Measurements from ENCODE around the gene FUCA1. TPM values are rescaled to one million over a fixed set of nuclear protein-coding genes. Genes with fewer than 3 reads are reported as not detected.
"Not testable (repeated sequence)": the region's sequence is repeated elsewhere in the genome, so short reads cannot be mapped to it uniquely, and the experiment has no call there.

Gene FUCA1
- total RNA-seq, 2 experiments from 2014 or later, result 4.6 to 4.8 TPM

DNA sequence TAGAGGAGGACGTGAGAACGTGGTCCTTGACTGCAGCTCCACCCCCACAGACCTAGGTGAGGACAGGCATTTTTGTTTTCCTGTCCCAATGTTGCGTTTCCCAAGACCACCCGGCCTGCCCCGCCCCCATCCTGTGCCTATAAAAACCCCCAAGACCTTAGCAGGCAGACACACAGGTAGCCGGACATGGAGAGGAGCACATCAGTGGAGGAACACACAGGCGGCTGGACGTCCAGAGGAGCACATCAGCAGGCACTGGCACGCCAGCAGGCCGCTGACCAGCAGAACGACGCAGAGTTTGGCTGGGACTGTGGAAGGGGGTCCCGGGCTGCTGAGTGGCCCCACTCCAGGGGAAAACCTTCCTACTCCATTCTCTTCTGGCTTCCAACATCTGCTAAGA, 30.2 kb downstream of the FUCA1 start:
- ATAC-seq, result no peak
- peaks cover 12% of the 10 kb centered on the region for H3K4me1 Mint-ChIP-seq (ENCODE audit: low read depth)
- H3K9me3 Mint-ChIP-seq, result no peaks in the 10 kb centered on the region
- CTCF ChIA-PET, result interaction anchor here (0.7 to 1.3 kb wide), 4 partner anchors 16 to 31 kb away, joined by 3 to 7 read pairs (median 3); no protein-coding TSS in a partner anchor
- H3K27me3 Mint-ChIP-seq, result peaks cover 3% of the 10 kb centered on the region
- DNase-seq, result peak; percentile 18
- peak overlapping the region; percentile 65 for H3K4me3 Mint-ChIP-seq
- no peaks in the 10 kb centered on the region for H3K36me3 Mint-ChIP-seq (ENCODE audit: low read depth)
- H3K27ac Mint-ChIP-seq, result no peak overlapping the region
- TF ChIP-seq, protein P1, sequence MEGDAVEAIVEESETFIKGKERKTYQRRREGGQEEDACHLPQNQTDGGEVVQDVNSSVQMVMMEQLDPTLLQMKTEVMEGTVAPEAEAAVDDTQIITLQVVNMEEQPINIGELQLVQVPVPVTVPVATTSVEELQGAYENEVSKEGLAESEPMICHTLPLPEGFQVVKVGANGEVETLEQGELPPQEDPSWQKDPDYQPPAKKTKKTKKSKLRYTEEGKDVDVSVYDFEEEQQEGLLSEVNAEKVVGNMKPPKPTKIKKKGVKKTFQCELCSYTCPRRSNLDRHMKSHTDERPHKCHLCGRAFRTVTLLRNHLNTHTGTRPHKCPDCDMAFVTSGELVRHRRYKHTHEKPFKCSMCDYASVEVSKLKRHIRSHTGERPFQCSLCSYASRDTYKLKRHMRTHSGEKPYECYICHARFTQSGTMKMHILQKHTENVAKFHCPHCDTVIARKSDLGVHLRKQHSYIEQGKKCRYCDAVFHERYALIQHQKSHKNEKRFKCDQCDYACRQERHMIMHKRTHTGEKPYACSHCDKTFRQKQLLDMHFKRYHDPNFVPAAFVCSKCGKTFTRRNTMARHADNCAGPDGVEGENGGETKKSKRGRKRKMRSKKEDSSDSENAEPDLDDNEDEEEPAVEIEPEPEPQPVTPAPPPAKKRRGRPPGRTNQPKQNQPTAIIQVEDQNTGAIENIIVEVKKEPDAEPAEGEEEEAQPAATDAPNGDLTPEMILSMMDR (IDR thresholded peaks at IDR 0.05), result no peak
- intact Hi-C loops (cut with micrococcal nuclease), result no loop called here
- POLR2A ChIA-PET, result interaction anchor here (1.3 to 1.6 kb wide), 2 partner anchors 13 to 16 kb away, joined by 3 to 13 read pairs; partner anchors contain the start of gene HMGCL

DNA sequence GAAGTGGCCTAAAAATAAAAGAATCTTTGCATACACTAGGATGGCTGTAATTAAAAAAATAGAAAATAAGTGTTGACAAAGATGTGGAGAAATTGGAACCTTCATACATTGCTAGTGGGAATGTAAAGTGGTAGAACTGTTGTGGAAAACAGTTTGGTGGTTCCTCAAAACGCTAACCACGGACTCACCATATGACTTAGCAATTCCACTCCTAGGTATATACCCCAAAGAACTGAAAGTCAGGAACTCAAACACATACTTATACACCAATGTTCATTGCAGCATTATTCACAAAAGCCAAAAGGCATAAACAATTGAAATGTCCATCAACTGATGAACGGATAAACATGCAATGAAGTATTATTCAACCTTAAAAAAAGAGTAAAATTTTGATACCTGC, 32.1 kb downstream of the FUCA1 start:
- Mint-ChIP-seq H3K27me3 (peaks cover 3% of the 10 kb centered on the region), H3K9me3 (no peaks in the 10 kb centered on the region), H3K27ac (no peak overlapping the region), H3K4me1 (ENCODE audit: low read depth) (peaks cover 12% of the 10 kb centered on the region), H3K4me3 (no peak overlapping the region), H3K36me3 (ENCODE audit: low read depth) (no peaks in the 10 kb centered on the region)
- TF ChIP-seq, protein P1 (IDR thresholded peaks at IDR 0.05), result no peak
- no peak for DNase-seq
- intact Hi-C loops (cut with micrococcal nuclease), result no loop called here
- CTCF ChIA-PET, result no interaction called here
- no peak for ATAC-seq
- POLR2A ChIA-PET, result no interaction called here

DNA sequence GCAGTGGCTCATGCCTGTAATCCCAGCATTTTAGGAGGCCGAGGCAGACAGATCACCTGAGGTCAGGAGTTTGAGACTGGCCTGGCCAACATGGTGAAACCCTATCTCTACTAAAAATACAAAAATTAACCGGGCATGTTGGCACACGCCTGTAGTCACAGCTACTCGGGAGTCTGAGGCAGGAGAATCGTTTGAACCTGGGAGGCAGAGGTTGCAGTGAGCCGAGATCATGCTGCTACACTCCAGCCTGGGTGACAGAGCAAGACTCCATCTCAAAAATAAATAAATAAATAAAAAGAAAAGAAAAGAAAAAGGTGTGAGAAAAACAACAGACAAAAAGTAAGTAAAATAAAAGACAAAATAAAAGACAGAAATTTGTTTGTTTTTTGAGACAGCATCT, 33.9 kb downstream of the FUCA1 start:
- H3K27ac Mint-ChIP-seq; ATAC-seq; H3K4me3 Mint-ChIP-seq; H3K27me3 Mint-ChIP-seq; DNase-seq; H3K36me3 Mint-ChIP-seq (ENCODE audit: low read depth); H3K9me3 Mint-ChIP-seq; intact Hi-C loops (cut with micrococcal nuclease): not testable (repeated sequence)
- POLR2A ChIA-PET, result interaction anchor here (0.7 to 1.0 kb wide), 2 partner anchors 29 to 294 kb away, joined by 3 read pairs; no protein-coding TSS in a partner anchor
- peaks cover 15% of the 10 kb centered on the region for H3K4me1 Mint-ChIP-seq (ENCODE audit: low read depth)
- CTCF ChIA-PET, result interaction anchor here (1.2 to 2.4 kb wide), 2 partner anchors 24 to 83 kb away, joined by 5 to 13 read pairs; no protein-coding TSS in a partner anchor

DNA sequence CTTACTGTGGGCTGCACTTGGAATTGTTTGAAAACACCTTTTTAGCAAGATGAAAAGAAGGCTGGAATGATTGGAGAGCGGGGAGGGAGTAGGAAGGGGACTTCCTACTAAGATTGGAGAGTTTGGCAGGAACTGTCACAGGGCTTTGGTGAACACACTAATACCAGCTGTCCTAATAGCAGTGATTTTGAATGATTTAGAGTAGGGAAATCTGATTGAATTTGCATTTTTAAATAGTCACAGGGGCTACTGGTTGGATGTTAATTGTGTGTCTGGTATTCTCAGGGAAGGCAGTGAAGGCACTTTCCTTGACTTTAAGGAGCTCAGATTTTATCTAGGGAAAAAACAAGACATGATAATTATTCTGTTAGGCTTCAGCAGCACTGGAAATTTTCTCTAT, 40.4 kb downstream of the FUCA1 start:
- Mint-ChIP-seq H3K27me3 (no peaks in the 10 kb centered on the region), H3K4me1 (ENCODE audit: low read depth) (peaks cover 22% of the 10 kb centered on the region), H3K36me3 (ENCODE audit: low read depth) (peaks cover 8% of the 10 kb centered on the region)

DNA sequence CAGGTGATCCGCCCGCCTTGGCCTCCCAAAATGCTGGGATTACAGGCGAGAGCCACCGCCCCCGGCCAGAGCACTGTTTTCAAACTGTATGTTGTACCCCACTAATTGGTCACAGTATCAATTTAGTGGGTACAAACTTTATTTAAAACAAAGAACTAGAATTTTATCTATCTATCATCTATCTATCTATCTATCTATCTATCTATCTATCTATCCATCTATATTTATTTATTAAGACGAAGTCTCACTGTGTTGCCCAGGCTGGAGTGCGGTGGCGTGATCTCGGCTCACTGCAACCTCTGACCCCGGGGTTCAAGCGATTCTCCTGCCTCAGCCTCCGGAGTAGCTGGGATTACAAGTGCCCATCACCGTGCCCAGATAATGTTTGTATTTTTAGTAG, 41.5 kb downstream of the FUCA1 start:
- POLR2A ChIA-PET, result interaction anchor here (0.9 to 2.8 kb wide), 3 partner anchors 10 to 133 kb away, joined by 3 to 13 read pairs (median 7); partner anchors contain the start of gene PNRC2
- H3K4me1 Mint-ChIP-seq (ENCODE audit: low read depth), result peaks cover 22% of the 10 kb centered on the region
- H3K27me3 Mint-ChIP-seq; DNase-seq; intact Hi-C loops (cut with micrococcal nuclease); H3K4me3 Mint-ChIP-seq; ATAC-seq; CTCF ChIA-PET; H3K36me3 Mint-ChIP-seq (ENCODE audit: low read depth); H3K9me3 Mint-ChIP-seq; H3K27ac Mint-ChIP-seq: not testable (repeated sequence)

More for the DNA sequence above, 40.4 kb downstream of the FUCA1 start:
- no peak overlapping the region for H3K4me3 Mint-ChIP-seq
- TF ChIP-seq, protein P1 (IDR thresholded peaks at IDR 0.05), result no peak
- intact Hi-C loops (cut with micrococcal nuclease), result no loop called here
- no peaks in the 10 kb centered on the region for H3K9me3 Mint-ChIP-seq
- H3K27ac Mint-ChIP-seq, result no peak overlapping the region
- CTCF ChIA-PET, result interaction anchor here (1.3 to 2.0 kb wide), 3 partner anchors 10 to 56 kb away, joined by 3 to 13 read pairs (median 5); no protein-coding TSS in a partner anchor
- DNase-seq (no peak), ATAC-seq (no peak)
- POLR2A ChIA-PET, result interaction anchor here (0.6 kb wide), 1 partner anchor 112 kb away, joined by 3 read pairs; no protein-coding TSS in a partner anchor

All from activated CD8-positive, alpha-beta T cell treated with anti-CD3 and anti-CD28 coated beads for 36 hours (primary cell).